Loucy (cell line): Measurements from ENCODE around the gene CHMP4B.

Source experiments
- H2AFZ ChIP-seq: fragments of 200-600 bp; sonication (generic); 2 replicates; pipeline ENCODE4 v1.6.0; 2016; ENCODE audit warnings: antibody characterized with exemption, mild to moderate bottlenecking, low read length, moderate library complexity
- H3F3A ChIP-seq: fragments of 200-600 bp; 2 replicates; pipeline ENCODE4 v1.6.0; 2016; ENCODE audit warnings: antibody characterized with exemption, low read depth, mild to moderate bottlenecking
- H3K27me3 ChIP-seq: fragments of 200-600 bp; sonication (generic); 2 replicates; pipeline ENCODE4 v1.6.1; 2014; ENCODE audit warnings: low read length, mild to moderate bottlenecking; ENCODE audit not compliant: insufficient read depth, poor library complexity, severe bottlenecking
- H3K36me3 ChIP-seq: fragments of 200-600 bp; sonication (generic); 2 replicates; pipeline ENCODE4 v1.6.1; 2016; ENCODE audit warnings: low read length; ENCODE audit not compliant: insufficient read depth
- H3K4me1 ChIP-seq: fragments of 200-600 bp; sonication (generic); 2 replicates; pipeline ENCODE4 v1.5.1; 2014; ENCODE audit warnings: low read length, mild to moderate bottlenecking; ENCODE audit not compliant: insufficient read depth, poor library complexity, severe bottlenecking
- H3K4me2 ChIP-seq: fragments of 200-600 bp; sonication (generic); 2 replicates; pipeline ENCODE4 v1.6.0; 2014; ENCODE audit warnings: antibody characterized with exemption, low read length, low read depth, mild to moderate bottlenecking; ENCODE audit not compliant: poor library complexity, severe bottlenecking
- H3K4me3 ChIP-seq: fragments of 200-600 bp; sonication (generic); 2 replicates; pipeline ENCODE4 v1.5.1; 2014; ENCODE audit warnings: low read length, mild to moderate bottlenecking, mixed read lengths; ENCODE audit not compliant: poor library complexity, severe bottlenecking
- H3K79me2 ChIP-seq: fragments of 200-600 bp; sonication (generic); 2 replicates; pipeline ENCODE4 v1.6.1; 2014; ENCODE audit warnings: low read length; ENCODE audit not compliant: insufficient read depth
- H3K9ac ChIP-seq: fragments of 200-600 bp; sonication (generic); 2 replicates; pipeline ENCODE4 v1.6.0; 2014; ENCODE audit warnings: mild to moderate bottlenecking, low read depth, low read length, moderate library complexity; ENCODE audit not compliant: poor library complexity, severe bottlenecking
- H3K9me2 ChIP-seq: fragments of 200-600 bp; sonication (generic); replicated peaks from 2 replicates; pipeline ENCODE4 v1.6.1; 2016; ENCODE audit warnings: low read depth, low read length, mixed read lengths
- H3K9me3 ChIP-seq: fragments of 200-600 bp; sonication (generic); 2 replicates; pipeline ENCODE4 v1.6.1; 2014; ENCODE audit warnings: mild to moderate bottlenecking, antibody characterized with exemption, low read length, low read depth; ENCODE audit not compliant: insufficient read depth
- H4K20me1 ChIP-seq: fragments of 200-600 bp; sonication (generic); 2 replicates; pipeline ENCODE4 v1.6.0; 2014; ENCODE audit warnings: antibody characterized with exemption, low read length, mild to moderate bottlenecking; ENCODE audit not compliant: insufficient read depth, poor library complexity, severe bottlenecking
- CTCF ChIP-seq: fragments of 200-600 bp; sonication (generic); conservative IDR thresholded peaks from 2 replicates; pipeline ENCODE4 v1.5.1; 2014; ENCODE audit warnings: mild to moderate bottlenecking, antibody characterized with exemption, low read length
- EZH2phosphoT487 ChIP-seq: fragments of 200-600 bp; IDR thresholded peaks from 2 replicates; pipeline ENCODE4 v1.6.1; 2018; ENCODE audit warnings: antibody characterized with exemption, mild to moderate bottlenecking, moderate library complexity, borderline replicate concordance

Gene CHMP4B

GRCh38 chr20:33769043-33769442 is 42.1 kb upstream of the CHMP4B start:
- no peaks in the 10 kb centered on the region for H3K79me2 ChIP-seq
- no peaks in the 10 kb centered on the region for H3F3A ChIP-seq
- H3K36me3 ChIP-seq: no peaks in the 10 kb centered on the region
- no peaks in the 10 kb centered on the region for H3K4me1 ChIP-seq
- no peaks in the 10 kb centered on the region for H3K27me3 ChIP-seq
- no peaks in the 10 kb centered on the region for H3K9me2 ChIP-seq
- no peak for TF ChIP-seq CTCF
- TF ChIP-seq EZH2phosphoT487: no peak
- H3K9ac ChIP-seq: no peak overlapping the region
- H3K4me2 ChIP-seq: no peak overlapping the region
- no peak overlapping the region for H3K4me3 ChIP-seq
- no peak overlapping the region for H2AFZ ChIP-seq
- no peaks in the 10 kb centered on the region for H4K20me1 ChIP-seq
- no peaks in the 10 kb centered on the region for H3K9me3 ChIP-seq

GRCh38 chr20:33770005-33770404 is 41.1 kb upstream of the CHMP4B start:
- H3F3A ChIP-seq: no peaks in the 10 kb centered on the region
- no peaks in the 10 kb centered on the region for H3K79me2 ChIP-seq
- no peaks in the 10 kb centered on the region for H3K36me3 ChIP-seq
- no peaks in the 10 kb centered on the region for H4K20me1 ChIP-seq
- no peaks in the 10 kb centered on the region for H3K4me1 ChIP-seq
- no peak overlapping the region for H3K4me2 ChIP-seq
- no peaks in the 10 kb centered on the region for H3K9me2 ChIP-seq
- H2AFZ ChIP-seq: no peak overlapping the region
- H3K9me3 ChIP-seq: no peaks in the 10 kb centered on the region
- no peak overlapping the region for H3K9ac ChIP-seq
- TF ChIP-seq EZH2phosphoT487: no peak
- no peak overlapping the region for H3K4me3 ChIP-seq
- no peaks in the 10 kb centered on the region for H3K27me3 ChIP-seq

GRCh38 chr20:33771938-33772337 is 39.2 kb upstream of the CHMP4B start:
- H3K27me3 ChIP-seq: no peaks in the 10 kb centered on the region
- TF ChIP-seq EZH2phosphoT487 (no peak), CTCF (no peak)
- no peaks in the 10 kb centered on the region for H3K4me1 ChIP-seq

GRCh38 chr20:33772439-33772838 is 38.7 kb upstream of the CHMP4B start:
- Histone ChIP-seq H4K20me1 (no peaks in the 10 kb centered on the region), H3K9me3 (no peaks in the 10 kb centered on the region), H2AFZ (no peak overlapping the region), H3K4me2 (no peak overlapping the region), H3K9me2 (no peaks in the 10 kb centered on the region), H3K27me3 (no peaks in the 10 kb centered on the region), H3K4me1 (no peaks in the 10 kb centered on the region), H3K4me3 (no peak overlapping the region), H3F3A (no peaks in the 10 kb centered on the region), H3K9ac (no peak overlapping the region), H3K36me3 (no peaks in the 10 kb centered on the region), H3K79me2 (no peaks in the 10 kb centered on the region)
- no peak for TF ChIP-seq EZH2phosphoT487
- TF ChIP-seq CTCF: no peak

More at GRCh38 chr20:33771938-33772337, 39.2 kb upstream of the CHMP4B start:
- no peak overlapping the region for H2AFZ ChIP-seq
- no peaks in the 10 kb centered on the region for H3K36me3 ChIP-seq
- H4K20me1 ChIP-seq: no peaks in the 10 kb centered on the region
- no peak overlapping the region for H3K9ac ChIP-seq
- H3F3A ChIP-seq: no peaks in the 10 kb centered on the region
- H3K9me3 ChIP-seq: no peaks in the 10 kb centered on the region
- H3K9me2 ChIP-seq: no peaks in the 10 kb centered on the region
- no peak overlapping the region for H3K4me2 ChIP-seq
- no peaks in the 10 kb centered on the region for H3K79me2 ChIP-seq
- no peak overlapping the region for H3K4me3 ChIP-seq
